Ishikawa (cell line): Measurements from ENCODE around the gene ATXN1.

Experiments used
- CEBPB ChIP-seq: IDR thresholded peaks from 2 replicates; pipeline ENCODE4 v1.6.1; 2012
- EP300 ChIP-seq: IDR thresholded peaks from 2 replicates; pipeline ENCODE4 v1.6.1; 2012; ENCODE audit warnings: borderline replicate concordance
- TF ChIP-seq, protein P1 (sequence below): IDR thresholded peaks from 2 replicates; pipeline ENCODE4 v1.6.1; 2012

GRCh38 chr6:16295471-16295870 lies 465.8 kb downstream of the ATXN1 start:
- TF ChIP-seq, protein P1, sequence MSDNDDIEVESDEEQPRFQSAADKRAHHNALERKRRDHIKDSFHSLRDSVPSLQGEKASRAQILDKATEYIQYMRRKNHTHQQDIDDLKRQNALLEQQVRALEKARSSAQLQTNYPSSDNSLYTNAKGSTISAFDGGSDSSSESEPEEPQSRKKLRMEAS = no peak
- TF ChIP-seq EP300 = no peak
- TF ChIP-seq CEBPB = no peak
